Endothelial cell of umbilical vein (primary cell): ENCODE data around the gene MSN.

Experiments
- EZH2 ChIP-seq: IDR thresholded peaks from 2 replicates; pipeline ENCODE4 v1.6.1; 2012; ENCODE audit warnings: borderline replicate concordance, low read depth, mild to moderate bottlenecking, moderate library complexity, low read length, inconsistent platforms; ENCODE audit not compliant: severe bottlenecking
- POLR2A ChIP-seq: IDR thresholded peaks from 2 replicates; pipeline ENCODE4 v1.6.1; 2012; ENCODE audit warnings: low read depth, mild to moderate bottlenecking, control low read depth, low read length

DNA sequence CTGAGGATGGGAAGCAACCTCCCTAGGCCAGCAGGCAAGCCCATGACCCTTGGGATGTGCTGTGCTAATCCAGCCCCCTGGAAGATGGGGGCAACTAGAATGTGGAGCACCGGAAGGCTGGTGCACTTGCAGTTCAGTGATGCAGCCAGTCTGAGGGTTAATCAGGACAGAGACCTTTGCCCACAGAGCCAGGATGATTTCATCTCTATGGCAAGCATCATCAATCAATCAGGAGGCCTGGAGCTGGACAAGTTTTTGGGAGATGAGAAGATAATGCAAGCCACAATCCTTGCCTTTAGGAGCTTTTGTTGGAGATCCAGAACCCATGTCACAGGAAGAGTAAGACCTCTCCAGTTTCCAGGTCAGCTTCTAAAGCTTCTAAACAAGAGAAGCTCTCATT, 15.4 kb upstream of the MSN start:
- TF ChIP-seq EZH2 (no peak), POLR2A (no peak)
